ENCODE results near the gene NDFIP1. TPM values are rescaled to one million over a fixed set of nuclear protein-coding genes. Genes with fewer than 3 reads are reported as not detected.

Gene NDFIP1
- total RNA-seq, 1 donor from 2014 or later, result 178 TPM

DNA sequence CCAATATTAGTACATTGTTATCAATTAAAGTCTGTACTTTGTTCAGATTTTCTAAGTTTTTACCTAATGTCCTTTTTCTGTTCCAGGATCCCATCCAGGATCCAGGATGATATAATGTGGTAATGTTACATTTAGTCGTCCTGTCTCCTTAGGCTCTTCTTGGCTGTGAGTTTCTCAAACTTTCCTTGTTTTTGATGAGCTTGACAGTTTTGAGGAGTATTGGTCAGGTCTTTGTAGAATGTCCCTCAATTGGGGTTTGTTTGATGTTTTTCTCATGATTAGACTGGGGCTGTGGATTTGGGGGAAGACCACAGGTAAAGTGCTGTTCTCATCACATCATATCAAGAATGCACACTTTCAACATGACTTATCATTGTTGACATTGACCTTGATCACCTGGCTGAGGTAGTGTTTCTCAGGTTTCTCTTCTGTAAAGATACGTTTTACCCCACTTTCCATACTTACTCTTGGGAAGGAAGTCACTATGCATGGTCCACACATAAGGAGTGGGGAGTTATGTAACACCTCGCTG lies 9.6 kb downstream of the NDFIP1 start:
- Histone ChIP-seq H3K4me1 (peaks cover 81% of the 10 kb centered on the region), H3K27me3 (no peaks in the 10 kb centered on the region), H3K4me3 (no peak overlapping the region), H3K27ac (no peak overlapping the region), H3K9me3 (no peaks in the 10 kb centered on the region), H3K36me3 (no peaks in the 10 kb centered on the region)
- no peak for TF ChIP-seq POLR2AphosphoS5 (IDR thresholded peaks at IDR 0.05; ENCODE audit: insufficient read depth in 1 of 2, low read depth in 1 of 2)
- TF ChIP-seq, protein P1, sequence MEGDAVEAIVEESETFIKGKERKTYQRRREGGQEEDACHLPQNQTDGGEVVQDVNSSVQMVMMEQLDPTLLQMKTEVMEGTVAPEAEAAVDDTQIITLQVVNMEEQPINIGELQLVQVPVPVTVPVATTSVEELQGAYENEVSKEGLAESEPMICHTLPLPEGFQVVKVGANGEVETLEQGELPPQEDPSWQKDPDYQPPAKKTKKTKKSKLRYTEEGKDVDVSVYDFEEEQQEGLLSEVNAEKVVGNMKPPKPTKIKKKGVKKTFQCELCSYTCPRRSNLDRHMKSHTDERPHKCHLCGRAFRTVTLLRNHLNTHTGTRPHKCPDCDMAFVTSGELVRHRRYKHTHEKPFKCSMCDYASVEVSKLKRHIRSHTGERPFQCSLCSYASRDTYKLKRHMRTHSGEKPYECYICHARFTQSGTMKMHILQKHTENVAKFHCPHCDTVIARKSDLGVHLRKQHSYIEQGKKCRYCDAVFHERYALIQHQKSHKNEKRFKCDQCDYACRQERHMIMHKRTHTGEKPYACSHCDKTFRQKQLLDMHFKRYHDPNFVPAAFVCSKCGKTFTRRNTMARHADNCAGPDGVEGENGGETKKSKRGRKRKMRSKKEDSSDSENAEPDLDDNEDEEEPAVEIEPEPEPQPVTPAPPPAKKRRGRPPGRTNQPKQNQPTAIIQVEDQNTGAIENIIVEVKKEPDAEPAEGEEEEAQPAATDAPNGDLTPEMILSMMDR (IDR thresholded peaks at IDR 0.05), result no peak
- TF ChIP-seq POLR2A (IDR thresholded peaks at IDR 0.05), result no peak
- DNase-seq (ENCODE audit: extremely low spot score in 2 of 2), result no peak
- intact Hi-C loops (cut with DNase I), result loop anchor here (10.0 kb wide), 1 partner anchor 123 kb away; no protein-coding TSS in a partner anchor

DNA sequence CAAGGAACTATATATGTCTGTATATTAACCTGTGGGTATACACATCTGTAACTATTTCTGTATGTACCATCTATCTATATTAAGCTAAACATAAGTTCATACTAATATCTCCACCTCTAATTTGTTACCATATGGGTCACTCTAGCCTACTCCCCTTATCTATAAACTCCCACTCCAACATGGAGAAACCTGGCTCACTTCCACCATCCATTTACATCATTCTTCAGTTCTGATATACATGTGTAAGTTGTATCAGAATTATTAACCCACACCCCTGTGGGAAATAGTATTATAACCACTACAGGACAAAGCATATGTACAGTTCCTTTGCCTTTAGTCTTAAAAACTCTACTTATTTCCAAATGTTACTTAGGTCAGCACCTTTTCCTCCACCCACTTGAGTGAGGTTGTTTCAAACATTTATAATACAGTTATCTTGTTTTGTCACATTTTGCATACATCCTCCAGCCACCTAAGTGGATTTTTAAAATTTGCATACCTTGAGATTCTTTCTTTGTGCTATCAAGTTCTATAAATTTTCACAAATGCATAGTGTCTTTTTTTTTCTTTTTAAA lies 10.6 kb downstream of the NDFIP1 start:
- H3K4me3 ChIP-seq, result no peak overlapping the region
- no peaks in the 10 kb centered on the region for H3K27me3 ChIP-seq
- no peak for DNase-seq (ENCODE audit: extremely low spot score in 2 of 2)
- H3K36me3 ChIP-seq, result no peaks in the 10 kb centered on the region
- no peaks in the 10 kb centered on the region for H3K9me3 ChIP-seq
- H3K4me1 ChIP-seq, result peaks cover 86% of the 10 kb centered on the region
- no peak overlapping the region for H3K27ac ChIP-seq
- intact Hi-C loops (cut with DNase I), result loop anchor here (10.0 kb wide), 1 partner anchor 124 kb away; no protein-coding TSS in a partner anchor
- TF ChIP-seq, protein P1 (IDR thresholded peaks at IDR 0.05), result no peak
- TF ChIP-seq POLR2A (IDR thresholded peaks at IDR 0.05), result no peak
- TF ChIP-seq POLR2AphosphoS5 (IDR thresholded peaks at IDR 0.05; ENCODE audit: insufficient read depth in 1 of 2, low read depth in 1 of 2), result no peak

DNA sequence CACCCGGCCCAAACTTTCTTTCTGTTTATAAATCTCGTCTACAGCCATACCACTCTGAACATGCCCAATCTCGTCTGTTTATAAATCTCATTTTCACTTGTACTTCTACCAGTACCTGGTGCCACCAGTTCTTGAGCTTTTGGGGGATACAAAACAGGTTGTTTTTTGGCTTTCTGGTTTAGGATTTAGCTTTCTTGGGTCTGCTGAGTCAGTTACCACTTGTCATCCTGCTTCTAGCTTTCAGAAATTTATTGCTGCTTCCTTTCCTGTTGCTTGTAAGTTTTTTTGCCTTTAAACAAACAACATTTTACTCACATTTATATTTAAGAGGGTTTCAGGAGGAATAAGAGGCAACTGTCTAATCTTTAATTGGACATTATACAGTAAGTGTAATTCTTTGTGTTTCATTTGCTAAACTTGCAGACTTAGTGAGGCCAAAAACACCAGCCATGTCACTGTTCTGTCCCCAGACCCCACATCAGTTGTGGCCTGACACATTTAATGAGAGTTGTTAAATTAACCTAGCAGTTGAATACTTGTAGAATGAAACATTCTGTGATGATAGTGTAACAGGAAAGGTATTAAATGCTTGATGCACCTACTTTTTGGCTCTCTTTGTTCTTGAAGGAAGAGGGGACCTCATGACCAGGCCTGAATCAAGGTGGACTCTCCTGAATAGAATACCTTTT lies 11.8 kb downstream of the NDFIP1 start:
- Histone ChIP-seq H3K36me3 (no peaks in the 10 kb centered on the region), H3K27me3 (no peaks in the 10 kb centered on the region), H3K4me1 (peaks cover 76% of the 10 kb centered on the region), H3K9me3 (no peaks in the 10 kb centered on the region), H3K4me3 (no peak overlapping the region), H3K27ac (no peak overlapping the region)
- DNase-seq (ENCODE audit: extremely low spot score in 2 of 2), result no peak
- TF ChIP-seq, protein P1 (IDR thresholded peaks at IDR 0.05), result no peak
- TF ChIP-seq POLR2AphosphoS5 (IDR thresholded peaks at IDR 0.05; ENCODE audit: insufficient read depth in 1 of 2, low read depth in 1 of 2) (no peak), POLR2A (IDR thresholded peaks at IDR 0.05) (no peak)
- intact Hi-C loops (cut with DNase I), result no loop called here

DNA sequence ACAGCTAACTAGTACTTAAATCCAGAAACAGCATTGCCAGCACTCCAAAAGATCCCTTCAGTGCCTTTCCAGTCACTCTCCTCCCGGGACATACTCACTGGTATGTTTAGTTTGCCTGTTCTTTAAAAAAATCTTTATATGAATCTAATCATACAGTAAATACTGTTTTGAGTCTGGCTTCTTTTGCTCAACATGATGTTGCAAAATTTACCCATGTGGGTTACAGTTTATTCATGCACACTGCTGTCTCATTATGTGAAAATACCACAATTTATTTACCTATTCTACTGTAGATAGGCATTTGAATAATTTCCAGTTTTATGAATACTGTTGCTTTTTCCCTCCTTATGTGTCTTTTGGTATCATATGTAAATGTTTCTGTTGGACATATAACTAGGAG lies 13.5 kb downstream of the NDFIP1 start:
- peaks cover 62% of the 10 kb centered on the region for H3K4me1 ChIP-seq
- H3K27me3 ChIP-seq, result no peaks in the 10 kb centered on the region
- TF ChIP-seq POLR2A (IDR thresholded peaks at IDR 0.05) (no peak), POLR2AphosphoS5 (IDR thresholded peaks at IDR 0.05; ENCODE audit: insufficient read depth in 1 of 2, low read depth in 1 of 2) (no peak)
- TF ChIP-seq, protein P1 (IDR thresholded peaks at IDR 0.05), result no peak
- H3K36me3 ChIP-seq, result no peaks in the 10 kb centered on the region
- no peak overlapping the region for H3K4me3 ChIP-seq
- H3K27ac ChIP-seq, result no peak overlapping the region
- H3K9me3 ChIP-seq, result no peaks in the 10 kb centered on the region
- no peak for DNase-seq (ENCODE audit: extremely low spot score in 2 of 2)
- intact Hi-C loops (cut with DNase I), result no loop called here

DNA sequence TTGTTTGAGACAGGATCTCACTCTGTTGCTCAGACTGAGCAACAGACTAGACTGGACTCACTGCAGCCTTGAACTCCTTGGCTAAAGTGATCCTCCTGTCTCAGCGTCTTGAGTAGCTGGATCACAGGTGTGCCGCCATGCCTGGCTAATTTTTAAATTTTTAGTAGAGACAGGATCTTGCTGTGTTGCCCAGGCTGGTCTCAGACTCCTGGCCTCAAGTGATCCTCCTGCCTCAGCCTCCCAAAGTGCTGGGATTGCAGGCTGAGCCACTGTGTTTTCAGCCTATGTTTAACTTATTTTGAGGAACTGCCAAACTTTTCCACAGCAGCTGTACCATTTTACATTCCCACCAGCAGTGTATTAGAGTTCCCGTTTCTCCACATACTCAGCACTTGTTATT lies 16.8 kb downstream of the NDFIP1 start:
- Histone ChIP-seq H3K4me3 (no peak overlapping the region), H3K27me3 (no peaks in the 10 kb centered on the region), H3K9me3 (no peaks in the 10 kb centered on the region), H3K4me1 (peaks cover 57% of the 10 kb centered on the region), H3K36me3 (no peaks in the 10 kb centered on the region), H3K27ac (no peak overlapping the region)
- TF ChIP-seq POLR2A (IDR thresholded peaks at IDR 0.05), result no peak
- TF ChIP-seq POLR2AphosphoS5 (IDR thresholded peaks at IDR 0.05; ENCODE audit: insufficient read depth in 1 of 2, low read depth in 1 of 2), result no peak
- TF ChIP-seq, protein P1 (IDR thresholded peaks at IDR 0.05), result no peak
- no peak for DNase-seq (ENCODE audit: extremely low spot score in 2 of 2)
- intact Hi-C loops (cut with DNase I), result no loop called here
